Muscle of arm (tissue), 12 donors: ENCODE data around the gene TIPIN. TPM values are rescaled to one million over a fixed set of nuclear protein-coding genes. Genes with fewer than 3 reads are reported as not detected.
A peak's percentile ranks its signal among the peaks of the same experiment; 100 is the strongest.
"Not testable (repeated sequence)": the region's sequence is repeated elsewhere in the genome, so short reads cannot be mapped to it uniquely, and the experiment has no call there.

Source experiments
- DNase-seq: peaks from one replicate; pipeline ENCODE4 v3.0.0-alpha.2; 2013
- polyA plus RNA-seq, 12 donors: library from polyadenylated mRNA; unstranded; fragments of 120-200 nt; gene quantifications; one replicate each; pipeline ENCODE4 v1.2.1, GENCODE V29; 2013; ENCODE audit not compliant: insufficient read length in 12 of 12

Gene TIPIN
- polyA plus RNA-seq, 12 donors, result 9.5 to 16.7 (median 13.2) TPM; not detected in 2

DNA sequence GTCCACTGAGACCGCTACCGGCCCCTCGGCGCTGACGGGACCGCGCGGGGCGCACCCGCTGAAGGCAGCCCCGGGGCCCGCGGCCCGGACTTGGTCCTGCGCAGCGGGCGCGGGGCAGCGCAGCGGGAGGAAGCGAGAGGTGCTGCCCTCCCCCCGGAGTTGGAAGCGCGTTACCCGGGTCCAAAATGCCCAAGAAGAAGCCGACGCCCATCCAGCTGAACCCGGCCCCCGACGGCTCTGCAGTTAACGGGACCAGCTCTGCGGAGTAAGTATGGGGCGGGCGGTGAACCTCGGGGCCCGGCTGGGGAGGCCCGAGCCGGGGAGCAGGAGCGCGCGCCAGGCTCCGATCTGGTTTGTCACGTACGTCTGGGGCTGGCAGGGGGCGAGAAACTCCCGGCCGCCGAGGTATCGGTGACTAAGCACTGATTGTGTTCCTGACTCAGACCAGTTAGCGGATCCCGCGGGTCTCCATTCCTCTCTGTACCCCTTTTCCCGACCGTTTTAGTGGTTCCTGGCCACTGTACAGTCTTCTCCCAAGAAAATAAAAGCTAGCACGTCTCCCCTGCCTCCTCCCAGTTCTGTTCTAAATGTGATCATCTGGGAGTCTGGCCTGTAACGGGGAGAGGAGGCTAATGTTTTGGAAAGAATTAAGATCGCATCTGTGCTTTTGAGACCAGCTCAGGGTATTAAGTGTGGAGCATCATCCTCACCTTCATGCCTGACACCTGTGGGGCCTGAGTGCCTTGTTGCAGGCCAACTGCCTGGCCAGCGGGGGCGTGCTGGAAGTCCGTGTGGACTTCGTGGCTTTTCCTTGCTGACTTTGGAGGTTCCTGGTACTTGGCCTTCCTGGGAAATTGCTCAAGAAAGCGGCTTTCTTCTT lies 30.9 kb upstream of the TIPIN start:
- no peak for DNase-seq

DNA sequence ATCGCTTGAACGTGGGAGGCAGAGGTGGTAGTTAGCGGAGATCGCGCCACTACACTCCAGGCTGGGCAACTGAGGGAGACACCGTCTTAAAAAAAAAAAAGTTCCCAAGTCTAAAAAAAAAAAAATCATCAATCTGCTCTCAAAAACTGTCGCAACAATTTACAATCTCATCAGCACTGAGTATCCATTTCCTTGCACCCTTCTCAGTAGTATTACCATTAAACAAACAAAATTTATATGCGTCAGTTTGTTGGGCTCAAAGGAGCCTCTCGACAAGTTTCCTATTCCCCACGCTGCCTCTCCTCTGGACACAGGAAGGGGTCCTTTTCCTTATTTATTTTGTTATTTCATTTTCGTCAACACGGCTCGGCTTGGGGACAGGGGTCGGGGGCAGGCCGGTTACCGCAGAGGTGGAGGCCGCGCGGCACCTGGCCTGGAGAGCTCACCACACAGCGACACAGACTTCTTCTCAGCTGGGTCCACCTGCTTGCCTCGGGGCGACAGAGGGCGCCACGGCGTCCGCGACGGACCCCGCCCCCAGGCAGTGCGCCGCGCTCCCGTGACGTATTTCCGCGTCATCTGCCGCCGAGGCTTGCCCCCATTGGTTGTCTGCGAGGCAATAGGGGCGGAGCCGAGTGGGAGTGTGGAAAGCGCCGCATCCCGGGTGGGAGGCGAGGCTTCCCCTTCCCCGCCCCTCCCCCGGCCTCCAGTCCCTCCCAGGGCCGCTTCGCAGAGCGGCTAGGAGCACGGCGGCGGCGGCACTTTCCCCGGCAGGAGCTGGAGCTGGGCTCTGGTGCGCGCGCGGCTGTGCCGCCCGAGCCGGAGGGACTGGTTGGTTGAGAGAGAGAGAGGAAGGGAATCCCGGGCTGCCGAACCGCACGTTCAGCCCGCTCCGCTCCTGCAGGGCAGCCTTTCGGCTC lies 30.0 kb upstream of the TIPIN start, which contains the start of gene MAP2K1:
Gene MAP2K1 (plus strand): TSS at position 709 of the 920 bp plus-strand sequence. CDS start 436 bp downstream, outside the sequence.
- peak; percentile 99 for DNase-seq

DNA sequence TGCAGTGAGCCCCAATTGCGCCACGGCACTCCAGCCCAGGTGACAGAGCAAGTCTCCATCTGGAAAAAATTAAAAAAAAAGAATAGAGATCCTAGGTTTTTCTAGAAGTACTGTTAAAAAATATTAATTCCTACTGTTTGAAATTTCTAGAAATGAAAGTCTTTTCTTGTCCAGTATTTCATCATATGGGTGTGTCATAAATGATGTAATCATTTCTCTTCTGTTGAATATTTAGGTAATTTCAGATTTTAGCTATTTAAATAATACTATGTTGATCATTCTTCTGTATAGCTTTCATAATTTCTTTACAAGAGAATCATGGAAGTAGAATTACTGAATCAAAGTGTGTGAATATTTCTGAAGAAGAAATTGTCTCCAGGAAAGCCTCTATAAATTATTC lies 24.9 kb upstream of the TIPIN start:
- DNase-seq, result not testable (repeated sequence)

DNA sequence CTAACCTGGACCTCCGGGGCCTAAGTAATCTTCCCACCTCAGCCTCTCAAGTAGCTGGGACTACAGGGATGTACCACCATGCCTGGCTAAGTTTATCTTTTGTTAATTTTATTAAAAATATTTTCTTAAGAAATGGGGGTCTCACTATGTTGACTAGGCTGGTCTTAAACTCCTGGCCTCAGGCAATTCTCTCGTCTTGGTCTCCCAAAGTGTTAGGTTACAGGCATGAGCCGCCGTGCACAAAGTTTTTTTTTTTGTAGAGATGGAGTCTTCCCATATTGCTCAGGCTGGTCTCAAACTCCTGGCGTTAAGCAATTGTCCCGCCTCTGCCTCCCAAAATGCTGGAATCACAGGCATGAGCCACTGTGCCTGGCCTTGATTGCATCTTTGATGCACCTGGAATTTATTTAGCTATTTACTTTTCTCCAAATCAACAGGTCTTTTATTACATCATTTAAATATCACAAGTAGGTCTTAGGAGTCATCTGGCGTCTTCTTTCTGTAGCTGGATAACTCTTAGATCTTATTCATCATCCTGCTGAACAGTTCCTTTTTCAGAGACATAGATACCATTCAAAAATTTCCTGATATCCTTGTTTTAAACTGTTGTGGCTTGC lies 22.4 kb upstream of the TIPIN start:
- no peak for DNase-seq

DNA sequence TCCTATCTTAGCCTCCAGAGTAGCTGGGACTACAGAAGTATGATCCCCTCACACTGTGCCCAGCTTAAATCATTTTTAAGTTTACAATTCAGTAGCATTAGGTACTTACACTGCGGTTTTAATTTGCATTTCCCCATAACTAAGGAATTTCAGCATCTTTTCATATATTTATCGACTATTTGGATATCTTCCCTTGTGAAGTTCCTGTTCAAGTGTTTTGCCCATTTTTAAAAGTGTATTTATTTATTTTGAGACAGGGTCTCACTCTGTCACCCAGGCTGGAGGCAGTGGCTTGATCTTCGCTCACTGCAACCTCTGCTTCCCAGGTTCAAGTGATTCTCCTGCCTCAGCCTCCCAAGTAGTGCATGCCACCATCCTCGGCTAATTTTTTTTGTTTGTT lies 17.7 kb upstream of the TIPIN start:
- no peak for DNase-seq

DNA sequence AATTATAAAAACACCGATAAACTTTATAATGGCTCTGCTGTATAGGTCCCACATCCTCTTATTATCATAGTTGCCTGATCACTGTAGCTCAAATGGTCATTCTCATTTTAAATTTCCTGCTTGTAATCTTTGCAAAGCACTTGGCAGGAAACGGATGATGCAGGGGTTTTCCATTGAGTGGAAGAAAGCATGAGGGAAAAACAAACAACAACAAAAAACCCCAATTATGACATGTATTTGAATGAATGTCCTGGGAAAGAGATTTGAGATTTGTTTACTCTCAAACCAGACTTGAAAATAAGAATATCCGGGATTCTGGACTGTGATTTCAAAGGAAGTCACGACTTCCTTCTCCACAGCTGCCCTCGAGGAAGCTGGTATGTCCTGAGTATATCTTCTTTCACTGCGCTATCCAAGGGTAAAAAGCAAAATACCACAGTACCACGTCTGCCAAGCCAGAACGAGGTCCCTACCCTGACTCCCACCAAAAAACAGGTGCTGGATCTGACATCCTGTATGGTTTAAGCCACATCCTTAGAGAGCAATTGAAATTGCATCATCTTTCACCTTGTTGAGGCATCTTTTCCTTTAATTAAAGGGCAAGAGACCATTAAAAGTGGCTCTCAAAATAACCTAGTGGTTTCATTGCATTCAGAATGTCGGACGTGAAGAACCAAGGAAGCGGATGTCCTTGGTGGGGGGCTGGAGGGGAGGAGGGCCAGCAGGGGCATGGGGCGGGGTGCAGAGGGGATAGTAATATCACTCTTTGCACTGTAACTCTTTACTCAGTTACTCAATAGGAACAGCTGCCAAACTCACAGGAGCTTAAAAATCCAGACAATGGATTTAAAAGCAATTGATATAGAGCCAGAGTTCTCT lies 13.5 kb upstream of the TIPIN start:
- DNase-seq, result peak; percentile 45

DNA sequence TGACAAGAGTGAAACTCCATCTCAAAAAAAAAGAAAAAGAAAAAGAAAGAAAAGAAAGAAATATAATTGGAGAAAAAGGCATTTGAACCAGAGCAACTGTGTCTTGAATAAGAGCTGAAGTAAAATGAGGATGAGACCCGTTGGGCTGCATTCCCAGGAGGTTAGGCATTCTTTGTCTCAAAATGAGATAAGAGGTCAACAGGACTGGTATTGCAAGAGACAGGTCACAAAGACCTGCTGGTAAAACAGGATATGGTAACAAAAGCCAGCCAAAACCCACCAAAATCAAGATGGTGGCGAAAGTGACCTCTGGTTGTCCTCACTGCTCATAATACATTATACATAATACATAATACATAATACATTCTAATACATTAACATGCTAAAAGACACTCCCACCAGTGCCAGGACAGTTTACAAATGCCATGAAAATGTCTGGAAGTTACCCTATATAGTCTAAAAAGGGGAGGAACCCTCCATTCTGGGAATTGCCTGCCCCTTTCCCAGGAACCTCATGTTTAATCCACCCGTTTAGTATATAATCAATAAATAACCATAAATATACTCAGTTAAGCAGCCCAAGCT lies 8.6 kb upstream of the TIPIN start:
- DNase-seq, result no peak

DNA sequence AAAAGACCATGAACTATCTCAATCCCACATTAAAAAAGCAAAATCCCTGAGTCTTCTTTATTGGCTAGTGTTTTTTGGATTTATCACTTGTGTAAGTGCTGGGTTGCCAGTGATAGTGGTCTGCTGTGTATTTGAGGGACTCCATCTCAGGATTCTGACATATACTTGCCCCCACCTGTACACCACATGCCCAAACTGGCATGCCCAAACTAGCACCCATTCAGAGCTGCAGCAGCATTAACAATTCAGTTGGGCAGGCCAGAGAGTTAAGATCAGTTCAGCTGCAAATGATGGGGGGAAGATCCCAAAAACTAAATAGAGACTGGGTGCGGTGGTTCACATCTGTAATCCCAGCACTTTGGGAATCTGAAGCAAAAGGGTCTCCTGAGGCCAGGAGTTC lies 6.3 kb upstream of the TIPIN start:
- no peak for DNase-seq

DNA sequence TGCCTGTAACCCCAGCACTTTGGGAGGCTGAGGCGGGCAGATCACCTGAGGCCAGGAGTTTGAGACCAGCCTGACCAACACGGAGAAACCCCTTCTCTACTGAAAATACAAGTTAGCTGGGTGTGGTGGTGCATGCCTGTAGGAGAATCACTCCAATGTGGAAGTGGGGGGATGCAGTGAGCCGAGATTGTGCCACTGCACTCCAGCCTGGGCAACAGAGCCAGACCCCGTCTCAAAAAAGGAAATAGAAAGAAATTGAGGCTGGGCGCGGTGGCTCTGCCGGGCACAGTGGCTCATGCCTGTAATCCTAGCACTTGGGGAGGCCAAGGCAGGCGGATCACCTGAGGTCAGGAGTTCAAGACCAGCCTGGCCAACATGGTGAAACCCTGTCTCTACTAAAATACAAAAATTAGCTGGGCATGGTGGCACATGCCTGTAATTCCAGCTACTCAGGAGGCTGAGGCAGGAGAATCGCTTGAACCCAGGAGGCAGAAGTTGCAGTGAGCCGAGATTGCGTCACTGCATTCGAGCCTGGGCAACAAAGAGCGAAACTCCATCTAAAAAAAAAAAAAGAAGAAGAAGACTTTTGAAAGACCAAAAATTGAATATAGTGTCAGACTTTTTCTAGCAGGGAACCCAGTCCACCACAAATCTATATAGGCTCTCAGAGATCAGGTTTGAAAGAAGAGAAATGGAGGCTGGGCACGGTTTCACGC lies 5.4 kb upstream of the TIPIN start:
- not testable (repeated sequence) for DNase-seq

DNA sequence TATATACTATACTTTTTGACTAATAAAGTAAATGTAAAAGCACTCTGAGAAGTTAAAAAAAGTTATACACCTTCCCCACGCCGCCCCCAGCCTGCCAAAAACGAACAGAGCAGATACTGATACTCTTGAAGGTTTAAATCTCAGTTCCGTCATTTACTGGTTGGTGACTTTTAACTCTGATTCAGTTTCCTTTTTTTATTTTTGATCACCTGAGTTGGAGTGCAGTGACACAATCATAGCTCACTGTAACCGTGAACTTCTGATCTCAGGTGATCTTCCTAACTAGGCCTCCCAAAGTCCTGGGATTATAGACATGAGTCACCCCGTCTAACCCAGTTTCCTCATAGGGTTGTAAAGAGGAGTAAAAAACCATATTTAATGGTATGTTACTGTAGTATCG lies 3.3 kb upstream of the TIPIN start:
- no peak for DNase-seq

DNA sequence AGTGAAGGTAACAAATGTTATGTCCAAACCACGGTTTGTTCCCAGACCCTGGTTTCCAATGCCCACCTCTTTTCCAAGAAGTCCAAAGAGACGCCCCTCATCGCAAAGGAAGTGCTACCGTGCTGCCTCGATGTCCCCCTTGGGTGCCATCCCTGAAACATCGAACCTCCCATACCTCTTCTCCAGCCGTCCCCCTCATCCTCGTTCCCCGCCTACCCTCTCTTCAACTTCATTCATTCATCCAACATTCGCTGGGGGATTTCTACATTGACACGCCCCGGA lies 467 bp downstream of the TIPIN start:
- no peak for DNase-seq

DNA sequence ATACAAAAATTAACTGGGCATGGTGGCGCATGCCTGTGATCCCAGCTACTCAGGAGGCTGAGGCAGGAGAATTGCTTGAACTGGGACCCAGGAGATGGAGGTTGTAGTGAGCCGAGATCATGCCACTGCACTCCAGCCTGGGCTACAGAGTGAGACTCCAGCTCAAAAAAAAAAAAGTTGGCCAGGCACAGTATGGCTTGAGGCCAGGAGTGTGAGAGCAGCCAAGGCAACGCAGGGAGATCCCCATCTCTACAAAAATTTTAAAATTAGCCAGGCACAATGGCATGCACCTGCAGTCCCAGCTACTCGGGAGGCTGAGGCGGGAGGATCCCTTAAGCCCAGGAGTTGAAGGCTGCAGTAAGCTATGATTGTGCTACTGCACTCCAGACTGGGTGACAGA lies 8.0 kb downstream of the TIPIN start:
- not testable (repeated sequence) for DNase-seq

DNA sequence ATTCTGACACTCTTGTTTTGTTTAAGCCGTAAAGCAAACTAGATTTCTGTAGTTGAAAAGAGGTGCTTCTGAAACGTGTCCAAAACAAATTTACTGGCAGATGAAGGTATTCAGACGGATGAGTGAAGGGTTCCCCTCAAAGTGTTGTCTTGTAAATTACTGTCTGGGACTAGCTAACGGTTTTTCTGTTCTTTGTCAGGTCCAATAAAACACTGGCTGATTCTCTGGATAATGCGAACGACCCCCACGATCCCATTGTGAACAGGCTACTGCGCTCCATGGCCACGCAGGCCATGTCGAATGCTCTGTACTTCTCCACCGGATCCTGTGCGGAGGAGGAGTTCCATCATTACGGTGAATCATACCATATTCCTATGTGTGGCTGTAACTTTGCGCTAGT lies 27.7 kb downstream of the TIPIN start:
- DNase-seq, result no peak

DNA sequence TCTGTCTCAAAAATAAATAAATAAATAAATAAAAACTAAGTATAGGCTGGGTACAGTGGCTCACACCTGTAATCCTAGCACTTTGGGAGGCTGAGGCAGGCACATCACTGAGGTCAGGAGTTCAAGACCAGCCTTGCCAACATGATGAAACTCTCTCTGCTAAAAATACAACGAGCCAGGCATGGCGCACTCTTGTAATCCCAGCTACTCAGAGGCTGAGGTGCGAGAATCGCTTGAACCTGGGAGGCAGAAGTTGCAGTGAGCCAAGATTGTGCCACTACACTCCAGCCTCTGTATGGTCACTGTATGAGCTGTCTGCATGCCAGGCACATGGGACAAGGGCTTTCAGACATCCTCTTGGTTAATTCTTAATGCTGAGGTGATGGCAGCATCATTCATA lies 28.7 kb downstream of the TIPIN start:
- no peak for DNase-seq

DNA sequence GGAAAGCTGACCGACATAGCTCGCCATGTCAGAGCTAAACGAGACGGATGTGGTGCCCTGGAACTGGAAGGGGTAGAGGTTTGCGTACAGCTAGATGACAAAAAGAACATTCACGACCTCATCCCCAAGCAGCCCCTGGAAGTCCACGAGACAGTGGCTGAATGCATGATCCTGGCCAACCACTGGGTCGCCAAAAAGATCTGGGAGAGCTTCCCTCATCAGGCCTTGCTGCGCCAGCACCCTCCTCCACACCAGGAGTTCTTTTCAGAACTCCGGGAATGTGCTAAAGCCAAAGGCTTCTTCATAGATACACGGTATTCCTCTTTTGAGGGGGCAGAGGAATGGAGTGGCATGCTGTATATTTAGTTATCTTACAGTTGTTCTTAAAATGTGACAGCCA lies 30.4 kb downstream of the TIPIN start:
- DNase-seq, result no peak

DNA sequence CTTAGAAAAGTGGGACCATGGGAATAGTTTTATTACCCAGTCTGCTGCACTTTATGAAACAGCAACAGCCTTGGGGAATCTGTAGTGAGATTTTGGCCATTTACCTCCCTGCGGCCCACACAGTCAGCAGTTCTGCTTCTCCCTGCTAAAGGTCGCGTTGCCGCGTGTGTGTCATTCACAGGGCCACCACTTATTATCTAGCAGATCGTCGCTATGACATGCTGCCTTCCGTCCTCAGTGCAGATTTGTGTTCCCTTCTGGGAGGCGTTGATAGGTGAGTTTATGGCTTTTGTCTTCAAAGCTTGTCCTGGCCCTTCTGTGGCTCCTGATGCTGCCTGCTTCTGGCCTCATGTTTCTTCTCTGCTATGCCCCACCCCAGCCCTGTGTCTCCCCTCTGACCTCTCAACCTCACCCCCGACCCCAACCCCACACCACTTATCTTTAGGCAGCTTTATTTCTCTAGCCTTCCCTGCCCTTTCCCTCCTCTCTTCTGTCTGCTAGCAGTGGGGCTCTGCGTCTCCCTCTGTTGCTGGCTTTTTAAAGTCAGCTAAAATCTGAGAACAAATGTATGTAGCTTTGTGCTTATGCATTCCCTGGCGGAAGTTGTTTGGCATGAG lies 33.1 kb downstream of the TIPIN start:
- DNase-seq, result no peak

DNA sequence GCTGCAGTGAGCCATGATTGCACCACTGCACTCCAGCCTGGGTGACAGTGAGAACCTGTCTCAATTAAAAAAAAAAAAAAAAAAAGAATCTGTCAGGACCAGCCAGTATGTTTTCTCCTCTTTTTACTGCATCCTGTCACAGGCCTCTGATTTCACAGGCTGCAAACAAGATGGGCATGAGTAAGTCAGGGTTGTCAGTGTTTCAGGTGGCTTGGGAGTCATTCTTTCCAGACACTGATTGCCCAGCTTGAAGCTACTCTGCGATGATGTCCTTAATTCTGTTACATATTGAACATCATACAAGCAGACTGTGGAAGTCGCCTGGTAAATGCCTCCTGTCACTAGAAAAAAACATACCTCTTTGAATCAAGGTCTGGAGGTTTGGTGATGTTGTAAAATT lies 44.3 kb downstream of the TIPIN start:
- no peak for DNase-seq

DNA sequence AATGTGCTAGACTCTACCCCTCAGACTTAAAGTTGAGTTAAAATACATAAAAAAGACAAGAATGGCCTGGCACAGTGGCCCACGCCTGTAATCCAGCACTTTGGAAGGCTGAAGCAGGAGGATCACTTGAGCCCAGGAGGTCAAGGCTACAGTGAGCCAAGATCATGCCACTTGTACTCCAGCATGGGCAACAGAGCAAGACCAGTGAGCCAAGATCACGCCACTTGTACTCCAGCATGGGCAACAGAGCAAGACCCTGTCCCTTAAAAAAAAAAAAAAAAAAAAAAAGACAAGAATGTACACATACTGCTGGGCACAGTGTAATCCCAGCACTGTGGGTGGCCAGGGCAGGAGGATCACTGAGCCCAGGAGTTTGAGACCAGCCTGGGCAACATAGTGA lies 45.7 kb downstream of the TIPIN start:
- no peak for DNase-seq

DNA sequence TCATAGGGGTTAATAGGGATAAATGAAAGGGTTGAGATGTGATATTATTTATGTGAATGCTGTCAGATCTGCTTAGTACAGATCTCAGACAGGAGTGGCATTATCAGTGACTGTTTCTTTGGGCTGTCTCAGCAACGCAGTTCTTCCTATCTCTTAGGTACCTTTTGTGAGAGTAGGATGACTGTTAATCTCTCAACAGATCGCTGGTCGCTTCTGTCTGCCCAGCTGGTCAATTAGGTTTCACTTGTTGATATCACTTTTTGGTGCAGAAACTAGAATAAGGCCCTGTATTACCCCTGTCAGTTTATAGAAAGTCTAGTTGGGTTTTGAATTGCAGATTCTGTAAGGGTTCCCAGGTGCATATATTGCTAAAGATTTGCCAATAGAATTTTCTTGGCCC lies 46.7 kb downstream of the TIPIN start:
- DNase-seq, result no peak

DNA sequence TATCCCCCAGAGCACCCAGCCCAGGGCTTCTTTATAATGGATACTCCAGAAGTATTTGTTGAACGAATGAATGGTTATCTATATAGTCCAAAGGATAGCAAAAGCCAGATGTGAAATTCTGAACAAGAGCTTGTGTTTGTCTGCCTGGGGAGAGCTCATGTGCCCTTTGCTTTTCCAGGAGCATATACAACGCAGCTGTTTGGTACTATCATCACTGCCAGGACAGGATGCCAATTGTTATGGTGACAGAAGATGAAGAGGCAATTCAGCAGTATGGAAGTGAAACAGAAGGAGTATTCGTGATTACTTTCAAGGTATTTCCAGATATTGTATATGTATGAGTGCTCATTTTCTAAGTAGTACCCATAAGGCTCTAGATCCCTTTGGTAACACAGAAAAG lies 48.0 kb downstream of the TIPIN start:
- no peak for DNase-seq
